HG02642 (cell line): ENCODE measurements around the gene FNBP1.

Source experiments
- ATAC-seq: cut with Tn5 transposase; IDR thresholded peaks from one replicate; pipeline ENCODE4 v1.9.1; 2021; ENCODE audit warnings: mild to moderate bottlenecking; ENCODE audit not compliant: unreplicated experiment, poor library complexity

Gene FNBP1

GRCh38 chr9:129867136-129868022, 175.6 kb downstream of the FNBP1 start:
- no peak for ATAC-seq

GRCh38 chr9:129866394-129867135, 176.4 kb downstream of the FNBP1 start:
- no peak for ATAC-seq

- no peak for ATAC-seq
Observed at GRCh38 chr9:129865668-129866320, 177.2 kb downstream of the FNBP1 start.

- ATAC-seq, result no peak
Observed at GRCh38 chr9:129864991-129865647, 177.9 kb downstream of the FNBP1 start.

- no peak for ATAC-seq
Observed at GRCh38 chr9:129863059-129863690, 179.8 kb downstream of the FNBP1 start.

GRCh38 chr9:129861447-129861827, 181.6 kb downstream of the FNBP1 start:
- no peak for ATAC-seq

- ATAC-seq, result no peak
Observed at GRCh38 chr9:129860653-129861446, 182.1 kb downstream of the FNBP1 start.

- no peak for ATAC-seq
Observed at GRCh38 chr9:129858167-129858962, 184.6 kb downstream of the FNBP1 start.

GRCh38 chr9:129857207-129857606, 185.8 kb downstream of the FNBP1 start:
- ATAC-seq, result no peak

GRCh38 chr9:129854588-129855110, 188.3 kb downstream of the FNBP1 start:
- ATAC-seq, result no peak

GRCh38 chr9:129853614-129854013, 189.4 kb downstream of the FNBP1 start:
- ATAC-seq, result no peak

GRCh38 chr9:129852579-129852978, 190.4 kb downstream of the FNBP1 start:
- ATAC-seq, result no peak

GRCh38 chr9:129851821-129852220, 191.2 kb downstream of the FNBP1 start:
- ATAC-seq, result no peak

- no peak for ATAC-seq
Observed at GRCh38 chr9:129850821-129851550, 192.0 kb downstream of the FNBP1 start.

GRCh38 chr9:129849901-129850300, 193.1 kb downstream of the FNBP1 start:
- no peak for ATAC-seq

GRCh38 chr9:129848712-129849441, 194.1 kb downstream of the FNBP1 start:
- no peak for ATAC-seq

- no peak for ATAC-seq
Observed at GRCh38 chr9:129845373-129845772, 197.6 kb downstream of the FNBP1 start.
